TTC549 (cell line): ENCODE results near the gene ASH1L.

ENCODE experiments used
- FAIRE-seq: peaks from 2 replicates; lab custom pipeline; 2012; peaks lifted over from hg19 to GRCh38; lab: Jason Lieb, UNC

The ASH1L gene

GRCh38 chr1:155327981-155328380 lies 234.6 kb downstream of the ASH1L start:
- FAIRE-seq = no peak

DNA sequence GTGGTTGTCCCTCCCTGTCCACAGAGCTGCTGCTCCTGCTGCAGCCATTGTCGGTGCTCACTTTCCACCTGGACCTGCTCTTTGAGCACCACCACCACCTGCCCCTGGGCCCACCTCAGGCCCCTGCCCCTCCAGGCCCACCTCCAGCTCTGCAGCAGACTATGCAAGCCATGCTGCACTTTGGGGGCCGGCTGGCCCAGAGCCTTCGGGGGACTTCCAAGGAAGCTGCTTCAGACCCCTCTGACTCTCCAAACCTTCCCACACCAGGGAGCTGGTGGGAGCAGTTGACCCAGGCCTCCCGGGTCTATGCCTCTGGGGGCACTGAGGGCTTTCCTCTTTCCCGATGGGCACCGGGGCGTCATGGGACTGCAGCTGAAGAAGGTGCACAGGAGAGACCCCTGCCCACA lies 236.0 kb downstream of the ASH1L start:
- no peak for FAIRE-seq

GRCh38 chr1:155326020-155326526 lies 236.5 kb downstream of the ASH1L start:
- no peak for FAIRE-seq

DNA sequence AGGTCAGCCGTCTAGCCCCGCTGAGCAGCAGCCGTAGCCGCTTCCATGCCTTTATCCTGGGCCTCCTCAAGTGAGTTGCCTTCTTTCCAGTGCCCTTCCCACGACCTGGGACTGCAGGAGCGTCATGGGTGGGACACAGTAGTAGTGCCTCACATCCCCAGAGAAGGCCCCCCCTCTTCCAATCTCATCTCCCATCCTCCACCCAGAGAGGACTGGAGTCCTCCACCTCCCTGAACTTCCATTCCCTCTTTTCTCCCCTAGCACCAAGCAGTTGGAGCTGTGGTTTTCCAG lies 237.1 kb downstream of the ASH1L start:
- no peak for FAIRE-seq

GRCh38 chr1:155324717-155325602 lies 237.6 kb downstream of the ASH1L start:
- FAIRE-seq = no peak

DNA sequence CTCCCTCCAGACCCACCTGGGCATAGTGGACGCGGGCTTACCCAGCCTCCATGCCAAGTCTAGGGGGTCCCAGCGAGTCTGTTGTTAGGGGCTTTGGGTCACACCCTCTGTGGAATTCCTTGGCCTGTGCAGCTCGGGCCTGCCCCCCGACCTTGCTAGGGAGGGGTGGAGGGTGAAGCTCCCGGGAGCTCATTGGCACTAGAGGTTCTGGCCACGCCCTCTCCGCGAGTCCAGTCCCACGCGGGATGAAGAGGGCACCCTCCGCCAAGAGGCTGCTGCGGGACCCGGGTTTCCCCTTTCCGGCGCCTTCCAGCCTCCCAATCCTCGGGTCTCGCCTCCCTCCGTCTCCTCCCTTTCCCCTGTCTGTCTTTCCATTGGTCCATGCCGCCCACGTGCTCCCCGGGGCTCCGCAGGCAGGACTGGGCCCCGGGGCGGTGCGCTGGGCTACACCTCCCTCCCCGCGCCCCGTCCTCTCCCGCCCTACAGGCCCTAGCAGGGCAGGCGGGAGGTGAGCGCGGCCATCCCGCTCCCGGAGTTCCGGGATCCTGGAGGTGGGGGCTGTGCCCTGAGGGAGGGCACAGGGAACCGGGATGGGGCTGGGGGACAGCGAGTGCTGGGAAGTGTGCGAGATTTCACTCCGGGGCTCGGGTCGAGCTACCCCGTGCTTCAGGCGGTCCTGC lies 238.4 kb downstream of the ASH1L start:
- FAIRE-seq = peak; percentile 92

GRCh38 chr1:155323729-155324036 lies 238.9 kb downstream of the ASH1L start:
- FAIRE-seq = peak; percentile 32

- peak; percentile 75 for FAIRE-seq
Measured at GRCh38 chr1:155322953-155323728, 239.5 kb downstream of the ASH1L start.

DNA sequence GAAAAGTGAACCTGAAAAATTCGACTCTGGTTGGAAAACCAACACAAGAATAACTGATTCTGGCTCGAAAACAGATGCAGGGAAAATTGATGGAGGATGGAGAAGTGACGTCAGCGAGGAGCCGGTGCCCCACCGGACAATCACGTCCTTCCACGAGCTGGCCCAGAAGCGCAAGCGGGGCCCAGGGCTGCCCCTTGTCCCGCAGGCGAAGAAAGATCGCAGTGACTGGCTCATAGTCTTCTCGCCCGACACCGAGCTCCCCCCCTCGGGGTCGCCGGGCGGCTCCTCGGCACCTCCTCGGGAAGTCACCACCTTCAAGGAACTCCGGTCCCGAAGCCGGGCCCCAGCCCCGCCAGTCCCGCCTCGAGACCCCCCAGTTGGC lies 240.0 kb downstream of the ASH1L start:
- FAIRE-seq = no peak

- FAIRE-seq = no peak
Measured at GRCh38 chr1:155321639-155322503, 240.7 kb downstream of the ASH1L start.

DNA sequence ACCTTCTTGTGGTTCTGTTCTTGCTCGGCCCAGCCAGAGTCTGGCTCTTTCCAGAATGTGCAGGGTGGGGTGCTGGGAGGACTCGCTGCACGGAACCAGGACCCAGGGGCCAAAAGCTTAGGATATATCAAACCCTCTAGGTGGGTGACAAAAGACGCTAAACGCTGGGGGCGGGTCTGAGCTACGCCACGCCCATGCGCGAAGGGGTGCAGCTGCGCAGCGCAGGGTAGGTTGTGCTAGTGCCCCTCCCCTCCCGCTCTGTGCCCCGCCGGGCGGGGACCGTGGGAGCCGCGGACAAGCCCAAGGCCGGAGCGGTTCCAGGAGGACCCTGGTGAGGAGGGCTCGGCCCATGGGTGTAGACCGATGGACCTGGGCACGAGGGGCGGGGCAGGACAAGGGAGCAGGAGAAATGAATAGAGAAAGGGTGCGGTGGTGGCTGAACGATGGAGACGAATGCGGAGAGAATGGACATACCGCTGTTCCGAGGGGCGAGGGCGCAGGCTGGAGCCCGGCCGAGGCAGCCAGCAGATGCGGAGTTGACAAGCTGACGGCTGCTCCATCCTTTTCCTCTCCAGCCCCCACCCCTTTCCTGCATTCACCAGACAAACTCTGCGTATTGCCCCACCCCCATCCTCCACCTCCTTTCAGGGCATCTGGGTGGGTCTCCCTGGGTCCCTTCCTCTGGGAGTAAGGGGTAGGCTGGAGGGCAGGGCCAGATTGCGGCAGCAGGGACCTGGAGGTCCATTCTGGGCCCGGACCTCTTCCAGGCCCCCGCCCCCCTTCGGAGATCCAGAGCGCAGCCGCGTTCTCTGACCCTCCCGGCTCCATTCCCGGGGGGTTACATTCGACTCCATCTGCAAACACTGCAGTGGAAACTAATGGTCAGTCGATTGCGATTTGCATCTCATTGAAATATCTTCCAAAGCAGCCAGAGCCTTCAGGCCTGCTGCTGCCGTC lies 241.7 kb downstream of the ASH1L start, which contains the start of gene RUSC1:
TSS of gene RUSC1 (plus strand) at position 234 of the 957 bp plus-strand sequence. CDS start 880 bp downstream, outside the sequence.
- no peak for FAIRE-seq

- no peak for FAIRE-seq
Measured at GRCh38 chr1:155320252-155320651, 242.4 kb downstream of the ASH1L start.

DNA sequence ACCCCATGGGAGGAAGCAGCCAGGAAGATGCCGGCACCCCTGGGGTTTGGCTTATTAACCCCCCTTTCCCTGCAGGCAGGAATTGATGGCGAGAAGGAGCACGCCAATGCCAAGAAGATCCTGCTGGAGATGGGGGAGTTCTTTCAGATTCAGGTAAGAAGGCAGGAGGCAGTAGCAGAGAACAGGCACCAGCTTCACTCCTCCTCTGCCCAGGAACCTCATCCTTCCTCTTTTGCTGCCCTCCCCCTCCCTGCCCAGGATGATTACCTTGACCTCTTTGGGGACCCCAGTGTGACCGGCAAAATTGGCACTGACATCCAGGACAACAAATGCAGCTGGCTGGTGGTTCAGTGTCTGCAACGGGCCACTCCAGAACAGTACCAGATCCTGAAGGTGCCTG lies 243.1 kb downstream of the ASH1L start:
- no peak for FAIRE-seq

GRCh38 chr1:155318082-155318481 lies 244.5 kb downstream of the ASH1L start:
- FAIRE-seq = no peak

DNA sequence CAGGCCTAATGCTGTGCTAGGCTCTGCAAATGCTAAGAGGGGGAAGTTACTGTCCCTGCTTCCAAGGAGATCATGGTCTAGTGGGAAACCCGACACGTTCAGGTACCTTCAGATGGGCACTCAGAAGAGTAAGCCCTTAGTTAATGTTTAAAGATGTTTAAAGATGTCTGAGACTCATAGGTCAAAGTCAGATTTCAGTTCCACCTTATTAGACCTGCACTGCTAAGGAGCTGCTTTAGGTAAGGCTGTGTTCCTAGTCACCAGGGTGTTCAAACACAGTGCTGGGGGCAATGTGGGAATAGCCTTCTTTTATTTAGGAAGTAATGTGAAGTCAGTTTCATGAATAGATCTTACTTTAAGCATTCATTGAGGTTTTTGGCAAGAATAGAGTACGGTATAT lies 245.7 kb downstream of the ASH1L start:
- no peak for FAIRE-seq

DNA sequence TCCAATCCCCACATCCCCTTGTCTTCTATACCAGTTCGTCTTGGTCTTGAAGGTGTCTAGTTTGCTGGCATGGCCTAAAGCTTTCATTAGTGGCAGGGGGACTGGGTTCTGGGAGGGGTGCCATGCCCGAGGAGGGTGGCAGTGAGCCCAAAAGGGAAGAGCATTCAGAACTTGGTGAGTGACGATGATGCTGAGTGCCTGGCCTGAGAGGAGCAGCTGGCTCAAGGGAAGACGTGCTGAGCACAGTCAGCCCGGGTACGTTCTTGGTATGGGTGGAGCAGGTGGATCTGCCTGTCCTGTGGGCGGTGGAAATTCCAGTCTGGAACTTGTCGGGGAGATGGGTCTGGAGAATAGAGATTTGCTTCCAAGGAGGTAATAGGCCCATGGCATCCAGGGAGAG lies 249.3 kb downstream of the ASH1L start:
- no peak for FAIRE-seq

- no peak for FAIRE-seq
Measured at GRCh38 chr1:155309423-155310021, 253.1 kb downstream of the ASH1L start.

GRCh38 chr1:155308493-155309422 lies 253.8 kb downstream of the ASH1L start, which contains the start of gene FDPS:
TSS of gene FDPS (plus strand) at chr1:155308866. CDS start at chr1:155309790, 924 bp downstream.
- FAIRE-seq = peak; percentile 99

GRCh38 chr1:155307247-155307740 lies 255.3 kb downstream of the ASH1L start:
- no peak for FAIRE-seq
